HG03066 (cell line): ENCODE data around the gene GCNT1.
A peak's percentile ranks its signal among the peaks of the same experiment; 100 is the strongest.
"Not testable (repeated sequence)": the region's sequence is repeated elsewhere in the genome, so short reads cannot be mapped to it uniquely, and the experiment has no call there.

Experiments used
- ATAC-seq: cut with Tn5 transposase; IDR thresholded peaks from one replicate; pipeline ENCODE4 v1.9.1; 2021; ENCODE audit warnings: low read depth; ENCODE audit not compliant: unreplicated experiment

The GCNT1 gene

DNA sequence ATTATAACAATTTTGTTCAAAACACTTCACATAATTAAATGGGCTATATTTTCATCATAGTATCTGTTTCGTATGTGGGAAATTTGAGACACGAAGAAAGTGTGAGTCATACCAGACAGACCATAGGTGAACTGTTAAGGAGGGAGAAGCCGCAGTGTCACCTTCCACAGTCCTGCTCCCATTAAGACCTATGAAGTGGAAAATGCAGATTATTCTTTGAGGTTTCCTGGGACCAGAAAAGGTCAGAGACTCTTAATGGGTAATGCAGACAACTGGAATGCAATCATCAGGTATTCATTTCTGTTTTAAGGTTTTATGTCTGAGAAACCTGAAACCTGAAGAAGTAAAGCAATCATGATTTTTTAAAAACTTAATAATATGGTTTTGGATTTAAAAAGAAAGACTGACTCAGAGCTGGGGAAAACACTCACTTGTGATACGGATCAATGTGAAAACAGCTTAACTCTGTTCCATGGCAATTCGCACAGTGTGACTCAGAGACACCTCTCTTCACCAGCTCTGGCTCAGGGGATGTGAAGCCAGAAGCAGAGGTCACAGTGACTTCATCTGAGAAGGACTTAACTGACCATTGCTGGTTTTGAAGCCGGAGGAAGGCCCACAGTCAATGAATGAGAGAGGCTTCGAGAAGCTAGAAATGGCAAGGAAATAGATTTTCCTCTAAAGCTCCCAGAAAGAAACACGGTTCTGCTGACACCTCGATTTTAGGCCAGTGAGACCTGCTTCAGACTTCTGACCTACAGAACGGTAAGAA, 17.2 kb upstream of the GCNT1 start:
- peak; percentile 60 for ATAC-seq

DNA sequence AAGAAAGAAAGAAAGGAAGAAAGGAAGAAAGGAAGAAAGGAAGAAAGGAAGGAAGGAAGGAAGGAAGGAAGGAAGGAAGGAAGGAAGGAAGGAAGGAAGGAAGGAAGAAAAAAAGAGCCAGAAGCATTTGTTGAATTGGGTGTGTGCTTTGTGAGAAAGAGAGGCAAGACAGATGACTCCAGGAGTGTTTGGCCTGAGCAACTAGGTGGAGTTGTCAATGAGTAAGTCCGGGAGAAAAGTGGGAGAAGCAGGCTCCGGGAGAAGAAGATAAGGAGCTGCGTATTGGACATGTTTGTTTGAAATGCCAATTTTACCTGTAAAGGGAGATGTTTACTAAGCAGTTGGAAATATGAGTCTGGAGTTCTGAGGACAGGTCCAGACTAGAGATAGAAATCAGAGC, 15.1 kb upstream of the GCNT1 start:
- no peak for ATAC-seq

DNA sequence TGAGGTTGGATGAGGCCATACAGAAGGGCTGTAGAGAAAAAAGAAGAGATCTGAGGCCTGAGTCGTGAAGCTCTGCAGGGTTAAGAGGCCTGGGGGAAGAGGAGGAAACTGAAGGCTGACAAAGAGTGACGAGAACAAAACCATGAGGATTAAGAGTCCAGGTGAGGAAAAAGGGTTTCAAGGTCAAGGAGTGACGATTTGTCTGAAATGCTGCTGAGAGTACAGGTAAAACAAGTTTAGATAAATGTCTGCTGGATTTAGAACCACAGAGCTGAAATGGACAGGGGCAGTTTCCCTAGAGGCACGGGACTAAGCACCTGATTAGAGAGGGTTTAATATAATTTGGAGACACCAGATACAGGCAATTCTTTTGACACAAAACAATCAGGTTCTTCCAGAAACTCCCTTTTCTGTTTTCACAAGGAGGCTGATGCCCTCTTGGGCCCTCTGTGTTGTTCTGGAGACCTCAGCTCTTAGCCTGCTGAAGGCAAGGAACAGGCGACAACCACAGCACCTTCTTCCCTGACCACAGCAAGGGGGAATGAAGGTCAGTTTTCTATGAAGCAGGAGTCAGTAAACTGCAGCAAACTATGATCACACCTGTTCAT, 14.6 kb upstream of the GCNT1 start:
- ATAC-seq = no peak

DNA sequence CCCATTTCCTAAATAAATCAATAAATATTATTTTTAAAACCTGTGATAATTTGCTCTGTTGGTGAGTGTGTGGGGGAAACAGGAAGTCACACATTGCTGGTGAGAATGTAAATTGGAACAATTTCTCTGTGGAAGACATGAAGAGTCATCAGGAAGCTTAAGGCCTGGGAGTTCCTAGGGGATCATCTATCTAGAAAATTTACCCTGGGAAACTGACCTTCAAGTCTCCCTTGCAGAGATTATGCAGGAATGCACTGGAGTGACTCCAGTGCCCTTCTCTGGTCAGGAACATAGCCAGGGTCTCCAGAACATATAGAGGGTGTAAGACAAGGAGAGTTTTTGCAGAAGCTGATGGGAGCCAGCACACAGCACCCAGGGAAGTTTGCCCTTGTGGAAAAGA, 13.0 kb upstream of the GCNT1 start:
- ATAC-seq = no peak

DNA sequence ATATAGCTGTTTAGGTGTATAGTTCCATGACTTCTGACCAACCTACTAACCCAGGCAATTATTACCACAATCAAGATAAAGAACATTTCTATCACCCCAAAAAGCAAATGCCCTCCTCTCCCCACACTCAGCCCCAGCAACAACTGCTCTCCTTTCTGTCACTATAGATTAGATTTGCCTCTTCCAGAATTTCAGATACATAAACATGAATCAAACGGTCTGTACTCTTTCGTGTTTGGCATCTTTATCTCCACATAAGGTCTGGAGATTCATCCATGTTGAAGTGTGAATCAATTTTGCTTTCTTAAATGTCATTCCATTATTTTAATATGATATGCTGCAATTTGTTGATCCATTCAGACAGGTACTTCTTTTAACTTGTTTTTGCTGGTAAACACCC, 10.5 kb upstream of the GCNT1 start:
- no peak for ATAC-seq

DNA sequence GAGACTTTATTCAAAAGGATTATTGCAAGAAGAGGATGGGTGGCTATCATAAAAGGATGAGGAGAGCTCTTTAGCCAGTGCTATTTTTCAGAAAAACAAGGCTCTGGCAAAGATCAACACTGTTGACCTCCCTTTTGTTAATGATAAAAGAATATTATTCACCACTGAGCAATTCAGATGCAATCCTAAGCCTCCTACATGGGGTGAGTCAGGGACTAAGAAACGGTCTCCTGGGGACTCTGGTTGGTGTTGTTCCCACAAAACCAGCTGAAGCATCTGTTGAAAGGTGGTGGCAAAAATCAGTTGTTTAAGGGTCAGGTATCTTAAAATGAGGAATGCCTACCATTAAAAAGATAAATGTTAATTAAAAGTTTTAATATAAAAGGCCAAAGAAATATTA, 7.7 kb upstream of the GCNT1 start:
- ATAC-seq = no peak

DNA sequence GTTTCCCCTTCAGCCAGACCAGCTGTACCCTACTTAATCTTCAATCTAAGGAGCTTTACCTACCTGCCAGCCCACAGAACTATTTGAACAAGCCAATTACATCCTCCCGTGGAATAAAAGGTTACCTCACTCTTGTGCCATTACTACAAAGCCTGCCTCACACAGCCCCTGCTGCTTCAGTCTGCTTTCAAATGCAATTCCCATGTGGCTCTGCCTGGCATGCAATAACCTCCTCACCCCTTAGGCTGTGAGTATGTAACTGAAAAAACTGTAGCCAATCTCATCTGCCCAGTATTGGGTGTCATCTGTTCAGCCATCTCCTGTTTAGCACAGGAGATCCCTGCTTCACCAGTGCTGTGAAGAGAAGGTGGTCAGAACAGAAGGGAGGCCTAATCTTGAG, 6.1 kb upstream of the GCNT1 start:
- no peak for ATAC-seq

DNA sequence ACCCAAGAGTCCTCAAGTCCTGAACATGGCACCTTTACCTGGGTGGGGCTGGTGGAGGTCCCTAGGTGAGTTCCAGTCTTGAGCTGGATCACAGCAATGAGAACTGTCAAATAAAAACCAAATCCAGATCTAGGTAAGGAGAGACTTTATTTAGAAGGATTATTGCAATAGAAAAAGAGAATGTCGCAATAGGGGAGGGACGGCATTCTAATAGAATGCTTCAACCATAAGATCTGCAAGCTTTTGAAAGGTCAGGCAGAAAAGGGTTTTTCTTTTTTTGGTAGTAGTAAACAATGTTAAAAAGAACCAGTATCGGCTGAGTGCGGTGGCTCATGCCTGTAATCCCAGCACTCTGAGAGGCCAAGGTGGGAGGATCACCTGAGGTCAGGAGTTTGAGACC, 5.2 kb upstream of the GCNT1 start:
- no peak for ATAC-seq

DNA sequence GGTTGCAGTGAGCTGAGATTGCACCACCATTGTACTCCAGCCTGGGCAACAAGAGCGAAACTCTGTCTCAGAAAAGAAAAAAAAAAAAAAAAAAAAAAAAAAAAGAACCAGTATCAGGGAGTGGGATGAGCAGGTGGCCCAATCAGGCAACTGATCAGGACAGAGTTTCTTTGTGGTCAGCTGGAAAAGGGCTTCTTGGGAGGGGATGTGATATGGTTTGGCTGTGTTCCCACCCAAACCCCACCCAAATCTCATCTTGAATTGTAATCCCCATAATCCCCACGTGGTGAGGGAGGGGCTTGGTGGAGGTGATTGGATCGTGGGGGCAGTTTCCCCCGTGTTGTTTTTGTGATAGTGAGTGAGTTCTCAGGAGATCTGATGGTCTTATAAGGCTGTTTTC, 4.7 kb upstream of the GCNT1 start:
- no peak for ATAC-seq

DNA sequence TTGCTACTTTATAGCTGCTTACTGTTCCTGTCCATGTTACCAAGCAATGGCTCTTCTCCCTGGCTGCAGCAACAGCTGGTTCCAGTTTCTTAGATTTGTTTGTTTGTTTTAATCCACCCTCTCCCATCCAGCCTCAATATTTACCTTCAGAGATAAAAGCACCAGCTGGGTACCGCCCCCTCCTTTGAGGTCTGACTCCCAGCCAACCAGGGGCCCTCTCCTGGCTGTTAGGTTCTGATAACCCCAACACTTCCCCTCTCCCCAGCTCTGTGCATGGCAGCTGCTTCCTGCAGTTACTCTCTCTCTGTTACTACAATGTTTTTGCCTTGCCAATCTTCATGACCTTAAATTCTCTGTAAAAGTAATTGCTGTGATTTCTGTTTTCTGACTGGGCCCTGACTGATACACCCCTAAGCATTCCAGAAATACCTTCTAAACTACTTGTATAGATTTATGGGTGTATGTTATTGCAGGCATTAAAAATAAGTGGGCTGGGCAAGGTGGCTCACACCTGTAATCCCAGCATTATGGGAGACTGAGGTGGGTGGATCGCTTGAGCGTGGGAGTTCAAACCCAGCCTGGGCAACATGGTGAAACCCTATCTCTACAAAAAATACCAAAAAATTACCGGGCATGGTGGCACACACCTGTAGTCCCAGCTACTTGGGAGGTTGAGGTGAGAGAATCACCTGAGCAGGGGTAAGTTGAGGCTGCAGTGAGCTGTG, 2.6 kb upstream of the GCNT1 start:
- no peak for ATAC-seq

DNA sequence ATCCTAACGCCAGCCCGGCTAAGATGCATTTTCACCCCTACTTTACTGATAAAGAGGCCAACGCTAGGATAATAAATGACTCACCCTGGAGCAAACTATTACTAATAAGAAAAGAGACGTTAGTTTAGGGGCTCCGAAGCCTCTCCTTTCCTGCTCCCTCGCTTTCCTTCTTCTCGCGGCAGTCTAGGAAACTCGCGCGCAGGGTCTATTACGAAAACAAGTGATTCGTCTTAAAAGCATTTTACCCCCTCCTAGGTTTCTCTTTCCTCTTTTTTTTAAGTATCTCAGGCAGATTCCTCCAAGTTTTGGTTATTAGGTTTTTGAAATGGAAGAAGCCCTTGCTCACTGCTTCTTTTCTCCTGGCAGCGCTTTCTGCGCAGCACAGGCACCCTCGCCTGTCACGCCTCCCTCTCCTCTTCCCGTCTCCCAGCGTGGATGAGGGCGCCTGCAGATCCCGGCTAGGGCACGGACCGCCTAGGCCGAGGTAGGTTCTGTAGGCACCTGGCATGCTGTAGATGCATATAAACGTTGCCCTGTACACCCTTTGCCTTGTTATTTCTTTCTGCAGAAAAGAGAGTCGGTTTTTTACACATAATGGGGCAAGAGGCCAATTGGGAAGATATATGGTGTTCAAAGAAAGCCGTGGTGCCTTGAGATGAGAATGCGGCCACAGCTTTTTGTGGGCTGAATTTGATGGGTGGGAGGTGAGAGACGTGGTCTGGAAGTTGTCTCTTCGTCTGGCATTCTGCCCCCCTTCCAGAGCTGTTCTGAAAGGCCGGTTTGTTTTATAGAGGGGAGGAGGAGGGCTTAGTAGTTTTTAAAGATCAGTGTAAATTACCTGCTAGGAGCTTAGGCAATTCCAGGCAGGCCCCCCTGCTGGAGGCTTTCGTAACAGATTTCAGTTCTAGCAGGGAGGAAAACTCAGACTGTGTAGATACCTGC, 983 bp downstream of the GCNT1 start:
- peak; percentile 2 for ATAC-seq

DNA sequence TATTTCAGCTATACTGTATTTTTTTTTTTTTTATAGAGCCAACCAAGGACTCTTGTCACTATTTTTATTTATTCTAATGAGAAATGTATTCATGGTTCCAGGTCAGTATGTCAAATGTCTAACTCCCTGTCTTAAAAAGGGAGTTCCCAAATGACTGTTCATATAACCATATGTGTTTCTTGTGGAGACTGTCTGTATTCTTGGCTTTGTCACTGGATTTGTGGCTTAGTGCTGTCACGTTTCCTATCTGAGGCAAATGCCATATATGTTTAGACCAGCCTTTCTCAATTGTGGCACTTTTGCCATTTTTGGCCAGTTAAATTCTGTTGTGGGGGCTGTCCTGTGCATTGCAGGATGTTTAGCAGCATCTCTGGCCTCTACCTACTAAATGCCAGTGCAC, 3.1 kb downstream of the GCNT1 start:
- no peak for ATAC-seq

DNA sequence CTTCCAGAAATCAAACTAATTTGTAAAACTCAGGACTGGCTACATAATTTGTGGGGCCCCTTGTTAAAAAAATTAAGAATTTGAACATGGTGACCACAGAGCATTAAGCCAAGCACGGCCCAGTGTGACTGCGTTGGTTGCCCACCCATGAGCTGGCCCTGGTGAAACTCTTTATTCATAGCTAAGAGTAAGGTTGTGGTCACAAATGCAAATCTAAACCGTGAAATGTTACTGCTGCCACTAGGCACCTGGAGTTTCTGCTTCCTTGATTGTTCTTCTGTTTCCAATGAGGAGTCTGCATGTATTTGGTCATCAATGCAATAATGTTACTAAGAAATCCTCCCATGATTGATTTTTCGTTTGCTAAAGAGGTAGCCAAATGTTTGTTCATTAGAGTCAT, 4.2 kb downstream of the GCNT1 start:
- ATAC-seq = peak; percentile 44

DNA sequence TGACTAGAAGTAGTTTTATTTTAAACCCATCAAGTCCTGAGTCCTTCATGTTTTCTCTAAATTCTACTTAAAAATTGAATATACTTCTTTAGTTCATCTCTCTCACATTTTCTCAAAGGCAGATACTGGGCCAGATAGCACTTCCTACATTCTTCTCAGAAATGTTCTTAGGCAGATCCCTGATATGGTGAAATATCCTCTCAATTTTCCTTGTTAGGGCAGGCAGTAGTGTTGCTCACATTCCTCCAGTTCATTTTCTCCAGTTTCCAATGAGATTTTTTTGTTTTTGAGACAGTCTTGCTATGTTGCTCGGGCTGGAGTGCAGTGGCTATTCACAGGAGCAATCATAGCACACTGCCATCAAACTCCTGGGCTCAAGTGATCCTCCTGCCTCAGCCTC, 5.7 kb downstream of the GCNT1 start:
- ATAC-seq = no peak

DNA sequence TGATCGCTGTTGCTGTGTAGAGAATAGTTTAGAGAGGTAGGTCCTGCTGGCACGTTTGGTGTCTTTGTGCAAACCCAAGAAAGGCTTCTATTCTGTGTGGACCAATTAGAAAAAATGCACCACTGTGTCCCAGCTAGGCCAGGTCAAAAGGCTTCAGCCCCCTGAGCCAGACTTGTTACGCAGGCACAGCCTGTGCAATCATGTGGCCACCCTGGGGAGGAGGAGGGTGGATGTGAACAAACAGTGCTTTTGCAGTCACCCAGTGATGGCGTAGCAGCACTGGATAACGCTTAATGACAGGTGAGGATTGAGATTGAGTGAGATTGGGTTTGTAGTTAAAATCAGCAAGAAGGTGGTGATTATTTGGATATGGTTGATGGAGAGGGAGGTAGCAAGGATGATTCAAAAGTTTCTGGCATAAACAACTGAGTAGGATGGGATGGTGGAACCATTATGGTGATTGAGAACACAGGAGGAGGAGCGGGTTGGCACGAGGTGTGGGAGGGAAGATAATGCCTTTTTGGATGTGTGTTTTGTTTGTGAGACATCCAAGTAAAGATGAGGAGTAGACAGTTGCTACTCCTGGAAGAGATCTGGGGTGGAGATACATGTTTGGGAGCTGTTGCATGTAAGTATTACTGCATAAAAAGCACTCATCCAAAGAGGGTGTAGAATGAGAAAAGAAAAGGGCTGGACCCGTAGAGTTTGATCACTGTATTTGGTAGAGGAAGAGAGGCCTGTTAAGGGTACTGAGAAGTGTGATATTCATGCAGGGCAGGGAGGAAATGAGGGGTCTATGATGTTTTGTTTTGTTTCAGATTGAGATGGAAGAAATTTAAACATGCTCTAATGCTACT, 6.7 kb downstream of the GCNT1 start:
- no peak for ATAC-seq

DNA sequence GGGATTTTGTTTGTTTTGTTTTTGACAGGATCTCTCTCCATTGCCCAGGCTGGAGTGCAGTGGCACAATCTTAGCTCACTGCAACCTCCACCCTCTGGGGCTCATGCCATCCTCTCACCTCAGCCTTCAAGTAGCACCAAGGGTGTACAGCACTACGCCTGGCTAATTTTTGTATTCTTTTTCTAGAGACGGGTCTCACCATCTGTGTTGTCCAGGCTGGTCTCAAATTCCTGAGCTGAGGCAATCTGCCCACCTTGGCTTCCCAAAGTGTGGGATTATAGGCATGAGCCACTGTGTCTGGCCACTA, 7.3 kb downstream of the GCNT1 start:
- no peak for ATAC-seq

DNA sequence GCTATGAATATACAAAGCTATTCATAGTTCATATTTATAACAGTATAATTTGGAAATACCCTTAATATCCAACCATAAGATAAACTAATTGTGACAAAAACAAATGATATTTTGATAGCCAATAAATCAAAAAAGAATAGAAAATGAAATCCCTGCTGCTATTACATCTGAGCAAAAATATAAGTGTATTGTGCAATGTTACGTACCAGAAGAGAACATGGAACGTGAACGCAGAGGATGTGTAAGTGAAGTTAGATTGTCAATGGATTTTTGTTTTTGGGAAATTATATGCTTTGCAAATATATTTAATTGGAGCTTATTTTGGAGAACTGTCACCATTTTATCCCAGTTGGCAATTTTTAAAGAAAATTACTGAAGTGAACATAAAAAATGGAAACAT, 15.4 kb downstream of the GCNT1 start:
- ATAC-seq = no peak

DNA sequence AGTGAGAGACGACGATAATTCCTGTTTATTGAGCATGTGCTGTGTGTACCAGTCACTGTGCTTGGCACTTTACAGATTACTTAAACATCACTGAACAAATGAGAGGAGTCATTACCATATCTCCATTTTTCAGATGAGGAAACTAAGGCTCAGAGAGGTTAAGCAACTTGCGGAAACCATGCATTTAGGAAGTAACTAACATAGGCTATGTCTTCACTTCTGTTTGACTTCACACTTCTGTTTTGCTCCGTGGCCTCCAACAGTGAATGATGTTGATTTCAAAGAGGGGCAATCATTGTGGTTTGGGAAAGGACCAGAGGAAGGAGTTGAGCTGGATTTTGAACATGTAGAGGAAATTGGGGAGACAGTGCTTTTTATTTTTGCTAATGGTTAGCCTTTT, 16.7 kb downstream of the GCNT1 start:
- ATAC-seq = no peak

DNA sequence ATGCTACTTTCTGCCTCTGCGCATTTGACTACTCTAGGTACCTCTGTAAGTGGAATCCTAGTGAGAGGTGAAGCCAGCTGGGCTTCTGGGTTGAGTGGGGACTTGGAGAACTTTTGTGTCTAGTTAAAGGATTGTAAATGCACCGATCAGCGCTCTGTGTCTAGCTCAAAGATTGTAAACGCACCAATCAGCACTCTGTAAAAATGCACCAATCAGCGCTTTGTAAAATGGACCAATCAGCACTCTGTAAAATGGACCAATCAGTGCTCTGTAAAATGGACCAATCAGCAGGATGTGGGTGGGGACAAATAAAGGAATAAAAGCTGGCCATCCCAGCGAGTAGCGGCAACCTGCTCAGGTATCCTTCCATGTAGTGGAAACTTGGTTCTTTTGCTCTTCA, 18.8 kb downstream of the GCNT1 start:
- not testable (repeated sequence) for ATAC-seq

DNA sequence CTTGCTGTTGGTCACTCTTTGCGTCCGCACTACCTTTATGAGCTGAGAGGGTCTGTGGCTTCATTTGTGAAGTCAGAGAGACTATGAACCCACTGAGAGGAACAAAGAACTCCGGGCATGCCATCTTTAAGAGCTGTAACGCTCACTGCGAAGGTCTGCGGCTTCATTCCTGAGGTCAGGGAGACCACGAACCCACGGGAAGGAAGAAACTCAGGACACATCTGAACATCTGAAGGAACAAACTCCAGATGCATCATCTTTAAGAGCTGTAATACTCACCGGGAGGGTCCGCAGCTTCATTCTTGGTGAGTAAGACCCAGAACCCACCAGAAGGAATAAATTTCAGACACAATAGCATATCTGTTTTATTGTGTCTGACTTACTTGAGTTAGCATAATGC, 19.2 kb downstream of the GCNT1 start:
- no peak for ATAC-seq
